ENCODE data around the gene LHFPL3.

- TF ChIP-seq CTCF (IDR thresholded peaks at IDR 0.05 in 4 of 5, conservative IDR thresholded peaks at IDR 0.05 in 1 of 5) (no peak), POLR2A (IDR thresholded peaks at IDR 0.05) (no peak)
Measured at GRCh38 chr7:104499975-104500374, 171.6 kb downstream of the LHFPL3 start.
